Vagina (tissue), 2 donors: ENCODE data around the gene C11orf87. TPM values are rescaled to one million over a fixed set of nuclear protein-coding genes. Genes with fewer than 3 reads are reported as not detected.

Experiments used
- DNase-seq, 2 donors: peaks; one replicate each; pipeline ENCODE4 v3.0.0-alpha.2; 2017; ENCODE audit errors: extremely low spot score in 2 of 2
- H3K27ac ChIP-seq: fragments of 200-600 bp; sonication (generic); one replicate; pipeline ENCODE4 v1.5.1; 2019
- H3K27me3 ChIP-seq: fragments of 200-600 bp; sonication (generic); one replicate; pipeline ENCODE4 v1.5.1; 2019
- H3K36me3 ChIP-seq, 2 donors: fragments of 200-600 bp; sonication (generic); one replicate each; pipeline ENCODE4 v1.5.1; 2017 to 2019
- H3K4me1 ChIP-seq: fragments of 200-600 bp; sonication (generic); one replicate; pipeline ENCODE4 v1.5.1; 2019
- H3K4me3 ChIP-seq, 2 donors: fragments of 200-600 bp; sonication (generic); 1 replicate in 1 of 2; 2 replicates in 1 of 2; pipeline ENCODE4 v1.5.1; 2016 to 2019
- H3K9me3 ChIP-seq: fragments of 200-600 bp; sonication (generic); one replicate; pipeline ENCODE4 v1.5.1; 2019
- POLR2A ChIP-seq, 2 donors: fragments of 450-650 bp; IDR thresholded peaks; one replicate each; pipeline ENCODE4 v1.6.1; 2017; ENCODE audit warnings: antibody characterized with exemption in 2 of 2, mild to moderate bottlenecking in 2 of 2, moderate library complexity in 2 of 2
- POLR2AphosphoS5 ChIP-seq, 2 donors: sonication (generic); formaldehyde crosslinking; IDR thresholded peaks; one replicate each; pipeline ENCODE4 v1.9.0; 2017; ENCODE audit warnings: antibody characterized with exemption in 2 of 2, mild to moderate bottlenecking in 2 of 2, low read depth in 1 of 2; ENCODE audit not compliant: insufficient read depth in 1 of 2
- intact Hi-C: fragments of 100-400 bp; cut with DNase I; formaldehyde crosslinking; loops from one replicate; pipeline ENCODE4 v1.15.1; 2023
- total RNA-seq: library from RNA; depleted of rRNA; stranded (reverse); fragments of >200 nt; gene quantifications from one replicate; pipeline ENCODE4 v1.2.3, GENCODE V29; 2016
- TF ChIP-seq, protein P1 (sequence below), 3 experiments: fragments of 450-650 bp in 2 of 3; fragments of 200-600 bp in 1 of 3; sonication (generic) in 1 of 3; IDR thresholded peaks; one replicate each; pipeline ENCODE4 v1.5.1; 2017 to 2019; ENCODE audit warnings: antibody characterized with exemption in 3 of 3, mild to moderate bottlenecking in 2 of 3, moderate library complexity in 2 of 3

Gene C11orf87
- total RNA-seq, 1 donor from 2014 or later: not detected

DNA sequence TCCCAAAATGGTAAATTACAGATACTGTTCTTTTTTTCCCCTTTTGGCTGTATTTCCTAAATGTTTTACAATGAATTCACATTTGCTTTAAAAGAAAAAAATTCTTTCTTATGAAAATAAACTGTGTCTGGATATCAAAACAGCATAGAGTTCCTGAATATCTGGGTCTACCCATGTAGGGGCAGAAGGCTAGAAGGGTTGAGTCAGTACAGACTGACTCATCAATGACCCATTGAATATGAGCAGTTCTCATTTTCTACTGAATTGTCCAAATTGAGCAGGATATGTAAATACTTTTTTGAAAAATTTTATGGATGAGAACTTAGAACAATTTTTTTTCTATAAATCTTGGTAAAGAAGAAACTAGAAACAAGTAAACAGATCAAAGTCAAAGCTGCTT, 16.3 kb upstream of the C11orf87 start:
- TF ChIP-seq POLR2A (IDR thresholded peaks at IDR 0.05) (no peak), POLR2AphosphoS5 (IDR thresholded peaks at IDR 0.05; ENCODE audit: insufficient read depth in 1 of 2, low read depth in 1 of 2) (no peak)
- TF ChIP-seq, protein P1, sequence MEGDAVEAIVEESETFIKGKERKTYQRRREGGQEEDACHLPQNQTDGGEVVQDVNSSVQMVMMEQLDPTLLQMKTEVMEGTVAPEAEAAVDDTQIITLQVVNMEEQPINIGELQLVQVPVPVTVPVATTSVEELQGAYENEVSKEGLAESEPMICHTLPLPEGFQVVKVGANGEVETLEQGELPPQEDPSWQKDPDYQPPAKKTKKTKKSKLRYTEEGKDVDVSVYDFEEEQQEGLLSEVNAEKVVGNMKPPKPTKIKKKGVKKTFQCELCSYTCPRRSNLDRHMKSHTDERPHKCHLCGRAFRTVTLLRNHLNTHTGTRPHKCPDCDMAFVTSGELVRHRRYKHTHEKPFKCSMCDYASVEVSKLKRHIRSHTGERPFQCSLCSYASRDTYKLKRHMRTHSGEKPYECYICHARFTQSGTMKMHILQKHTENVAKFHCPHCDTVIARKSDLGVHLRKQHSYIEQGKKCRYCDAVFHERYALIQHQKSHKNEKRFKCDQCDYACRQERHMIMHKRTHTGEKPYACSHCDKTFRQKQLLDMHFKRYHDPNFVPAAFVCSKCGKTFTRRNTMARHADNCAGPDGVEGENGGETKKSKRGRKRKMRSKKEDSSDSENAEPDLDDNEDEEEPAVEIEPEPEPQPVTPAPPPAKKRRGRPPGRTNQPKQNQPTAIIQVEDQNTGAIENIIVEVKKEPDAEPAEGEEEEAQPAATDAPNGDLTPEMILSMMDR (IDR thresholded peaks at IDR 0.05): no peak
- no peaks in the 10 kb centered on the region for H3K4me1 ChIP-seq
- H3K27ac ChIP-seq: no peak overlapping the region
- no peaks in the 10 kb centered on the region for H3K36me3 ChIP-seq
- no peak overlapping the region for H3K4me3 ChIP-seq
- intact Hi-C loops: no loop called here
- no peak for DNase-seq
- no peaks in the 10 kb centered on the region for H3K9me3 ChIP-seq
- no peaks in the 10 kb centered on the region for H3K27me3 ChIP-seq

DNA sequence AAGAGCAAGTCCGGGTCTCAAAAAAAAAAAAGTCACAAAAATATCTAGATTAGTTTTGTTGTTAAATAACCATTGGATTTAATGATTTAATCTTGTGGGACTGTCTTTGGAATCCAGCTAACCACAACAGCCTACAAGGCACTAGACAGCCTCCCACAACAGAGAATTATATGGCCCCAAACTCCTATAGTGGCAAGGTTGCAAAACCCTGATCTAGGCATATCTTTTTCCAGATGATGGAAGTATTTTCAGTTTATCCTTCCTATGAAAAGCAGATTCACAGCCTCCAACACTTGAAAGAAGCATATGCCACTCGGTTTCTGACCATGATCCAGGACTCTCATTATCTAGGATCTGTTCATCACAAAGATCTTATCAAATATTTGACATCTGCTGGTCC, 5.4 kb upstream of the C11orf87 start:
- intact Hi-C loops: no loop called here
- no peak for TF ChIP-seq POLR2A (IDR thresholded peaks at IDR 0.05)
- TF ChIP-seq POLR2AphosphoS5 (IDR thresholded peaks at IDR 0.05; ENCODE audit: insufficient read depth in 1 of 2, low read depth in 1 of 2): no peak
- TF ChIP-seq, protein P1 (IDR thresholded peaks at IDR 0.05): no peak
- Histone ChIP-seq H3K36me3 (no peaks in the 10 kb centered on the region), H3K4me3 (no peak overlapping the region), H3K27me3 (no peaks in the 10 kb centered on the region), H3K4me1 (no peaks in the 10 kb centered on the region), H3K27ac (no peak overlapping the region), H3K9me3 (no peaks in the 10 kb centered on the region)
- DNase-seq: no peak

DNA sequence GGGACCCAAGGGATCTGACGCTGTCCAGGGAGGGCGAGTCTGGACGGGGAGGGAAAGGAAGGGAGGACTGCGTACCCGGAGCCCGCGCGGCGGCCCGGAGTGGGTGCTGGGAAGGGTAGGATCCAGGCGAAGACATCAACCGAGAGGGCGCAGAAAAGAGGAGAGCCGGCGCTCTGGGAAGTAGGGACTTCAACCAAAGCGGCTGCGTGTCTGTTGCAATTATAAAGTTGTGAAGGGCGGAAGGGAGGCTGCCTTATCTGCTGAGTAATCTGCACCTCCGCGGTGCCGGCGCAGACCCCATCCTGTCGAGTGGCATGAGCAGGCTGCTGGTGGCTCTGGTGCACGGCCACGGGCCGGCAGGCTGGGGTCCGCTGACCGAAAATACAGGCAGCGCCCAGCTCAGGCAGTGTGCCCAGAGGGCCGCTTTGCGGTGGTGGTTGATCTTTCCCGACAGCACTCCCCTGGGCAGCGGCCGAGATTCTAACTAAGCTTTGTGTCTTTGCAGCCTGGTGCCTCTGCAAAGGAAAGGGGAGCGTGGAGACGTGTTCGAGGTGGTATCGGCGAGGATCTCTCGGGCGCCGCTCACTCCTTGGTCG, 978 bp downstream of the C11orf87 start:
- intact Hi-C loops: no loop called here

DNA sequence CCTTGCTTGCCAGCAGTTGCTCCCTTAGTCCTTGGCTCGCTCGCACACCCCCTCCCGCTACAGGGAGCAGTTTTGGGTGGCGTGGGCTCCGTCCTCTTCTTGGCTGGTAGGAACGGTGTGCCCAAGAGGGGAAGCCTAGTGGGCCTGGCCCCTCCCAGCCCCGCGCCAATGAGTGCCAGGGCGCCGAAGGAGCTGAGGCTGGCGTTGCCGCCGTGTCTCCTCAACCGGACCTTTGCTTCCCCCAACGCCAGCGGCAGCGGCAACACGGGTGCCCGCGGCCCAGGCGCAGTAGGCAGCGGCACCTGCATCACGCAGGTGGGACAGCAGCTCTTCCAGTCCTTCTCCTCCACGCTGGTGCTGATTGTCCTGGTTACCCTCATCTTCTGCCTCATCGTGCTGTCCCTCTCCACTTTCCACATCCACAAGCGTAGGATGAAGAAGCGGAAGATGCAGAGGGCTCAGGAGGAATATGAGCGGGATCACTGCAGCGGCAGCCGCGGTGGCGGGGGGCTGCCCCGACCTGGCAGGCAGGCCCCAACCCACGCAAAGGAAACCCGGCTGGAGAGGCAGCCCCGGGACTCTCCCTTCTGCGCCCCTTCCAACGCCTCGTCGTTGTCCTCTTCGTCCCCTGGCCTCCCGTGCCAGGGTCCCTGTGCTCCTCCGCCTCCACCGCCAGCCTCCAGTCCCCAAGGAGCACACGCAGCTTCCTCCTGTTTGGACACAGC, 1.6 kb downstream of the C11orf87 start:
- no peaks in the 10 kb centered on the region for H3K9me3 ChIP-seq
- TF ChIP-seq, protein P1 (IDR thresholded peaks at IDR 0.05): no peak
- TF ChIP-seq POLR2A (IDR thresholded peaks at IDR 0.05) (no peak), POLR2AphosphoS5 (IDR thresholded peaks at IDR 0.05; ENCODE audit: insufficient read depth in 1 of 2, low read depth in 1 of 2) (no peak)
- intact Hi-C loops: no loop called here
- no peak overlapping the region for H3K27ac ChIP-seq
- H3K27me3 ChIP-seq: no peaks in the 10 kb centered on the region
- no peaks in the 10 kb centered on the region for H3K36me3 ChIP-seq
- H3K4me3 ChIP-seq: peak overlapping the region; percentile 20 to 22
- no peak for DNase-seq
- peaks cover 19% of the 10 kb centered on the region for H3K4me1 ChIP-seq

More for the DNA sequence above, 978 bp downstream of the C11orf87 start:
- Histone ChIP-seq H3K27me3 (no peaks in the 10 kb centered on the region), H3K27ac (no peak overlapping the region), H3K36me3 (no peaks in the 10 kb centered on the region), H3K9me3 (no peaks in the 10 kb centered on the region), H3K4me3 (peak overlapping the region; percentile 20 to 22), H3K4me1 (peaks cover 19% of the 10 kb centered on the region)
- TF ChIP-seq POLR2A (IDR thresholded peaks at IDR 0.05) (no peak), POLR2AphosphoS5 (IDR thresholded peaks at IDR 0.05; ENCODE audit: insufficient read depth in 1 of 2, low read depth in 1 of 2) (no peak)
- TF ChIP-seq, protein P1 (IDR thresholded peaks at IDR 0.05): no peak
- no peak for DNase-seq

DNA sequence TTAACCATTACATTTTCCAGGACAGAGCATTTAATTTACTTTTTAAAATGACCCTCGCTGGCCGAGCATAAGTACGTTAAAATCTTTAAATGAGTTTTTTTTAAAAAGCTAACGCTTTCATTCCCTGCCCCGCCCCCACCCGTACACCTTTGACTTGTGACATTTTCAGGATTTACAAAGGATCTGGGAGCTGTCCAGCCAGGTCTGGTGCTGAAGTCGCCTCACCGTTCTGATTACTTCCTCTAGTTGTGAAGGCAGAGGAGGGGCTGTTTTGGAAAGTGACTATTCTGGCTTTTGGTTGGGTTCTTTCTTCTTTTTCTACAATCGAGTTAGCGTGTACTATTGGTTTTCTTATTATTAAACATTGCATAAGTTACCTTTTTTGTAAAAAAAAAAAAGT, 2.9 kb downstream of the C11orf87 start:
- Histone ChIP-seq H3K4me1 (peaks cover 19% of the 10 kb centered on the region), H3K36me3 (no peaks in the 10 kb centered on the region), H3K4me3 (no peak overlapping the region), H3K27ac (no peak overlapping the region), H3K9me3 (no peaks in the 10 kb centered on the region), H3K27me3 (no peaks in the 10 kb centered on the region)
- TF ChIP-seq, protein P1 (IDR thresholded peaks at IDR 0.05): no peak
- TF ChIP-seq POLR2AphosphoS5 (IDR thresholded peaks at IDR 0.05; ENCODE audit: insufficient read depth in 1 of 2, low read depth in 1 of 2): no peak
- TF ChIP-seq POLR2A (IDR thresholded peaks at IDR 0.05): no peak
- intact Hi-C loops: no loop called here
- DNase-seq: no peak
